GM23248 (cell line): ENCODE measurements around the gene OMA1. TPM values are rescaled to one million over a fixed set of nuclear protein-coding genes. Genes with fewer than 3 reads are reported as not detected.
"Not testable (repeated sequence)": the region's sequence is repeated elsewhere in the genome, so short reads cannot be mapped to it uniquely, and the experiment has no call there.

Source experiments
- DNase-seq: peaks from one replicate; pipeline ENCODE4 v3.0.0-alpha.2; 2015
- H2AFZ ChIP-seq: fragments of 200-600 bp; sonication (generic); 2 replicates; pipeline ENCODE4 v1.6.1; 2016; ENCODE audit warnings: antibody characterized with exemption
- H3F3A ChIP-seq: fragments of 200-600 bp; sonication (generic); 2 replicates; pipeline ENCODE4 v1.6.1; 2016; ENCODE audit warnings: mild to moderate bottlenecking, antibody characterized with exemption, mixed run types; ENCODE audit not compliant: insufficient read depth
- H3K27ac ChIP-seq: fragments of 200-600 bp; sonication (generic); 2 replicates; pipeline ENCODE4 v1.5.1; 2016; ENCODE audit warnings: mild to moderate bottlenecking
- H3K27me3 ChIP-seq: fragments of 200-600 bp; sonication (generic); replicated peaks from 2 replicates; pipeline ENCODE4 v1.6.1; 2016; ENCODE audit warnings: mild to moderate bottlenecking; ENCODE audit not compliant: insufficient read depth
- H3K36me3 ChIP-seq: fragments of 200-600 bp; sonication (generic); 2 replicates; pipeline ENCODE4 v1.6.1; 2016; ENCODE audit warnings: low read depth, mild to moderate bottlenecking
- H3K4me1 ChIP-seq: fragments of 200-600 bp; sonication (generic); 2 replicates; pipeline ENCODE4 v1.6.1; 2016; ENCODE audit warnings: mild to moderate bottlenecking; ENCODE audit not compliant: insufficient read depth
- H3K4me2 ChIP-seq: fragments of 200-600 bp; sonication (generic); one replicate; pipeline ENCODE4 v1.6.1; 2016; ENCODE audit warnings: mild to moderate bottlenecking; ENCODE audit not compliant: unreplicated experiment
- H3K4me3 ChIP-seq: fragments of 200-600 bp; sonication (generic); 2 replicates; pipeline ENCODE4 v1.5.1; 2016; ENCODE audit warnings: mild to moderate bottlenecking
- H3K79me2 ChIP-seq: fragments of 200-600 bp; sonication (generic); 2 replicates; pipeline ENCODE4 v1.6.1; 2016; ENCODE audit warnings: mild to moderate bottlenecking; ENCODE audit not compliant: insufficient read depth
- H3K9ac ChIP-seq: fragments of 200-600 bp; sonication (generic); 2 replicates; pipeline ENCODE4 v1.6.1; 2016; ENCODE audit warnings: mild to moderate bottlenecking
- H3K9me2 ChIP-seq: fragments of 200-600 bp; sonication (generic); 2 replicates; pipeline ENCODE4 v1.6.1; 2016; ENCODE audit warnings: mixed run types, mild to moderate bottlenecking, moderate library complexity; ENCODE audit not compliant: insufficient read depth
- H3K9me3 ChIP-seq: fragments of 200-600 bp; sonication (generic); one replicate; pipeline ENCODE4 v1.6.1; 2017; ENCODE audit warnings: low read depth
- H4K20me1 ChIP-seq: fragments of 200-600 bp; sonication (generic); 2 replicates; pipeline ENCODE4 v1.6.0; 2016; ENCODE audit not compliant: insufficient read depth
- EZH2 ChIP-seq: fragments of 200-600 bp; sonication (generic); IDR thresholded peaks from 2 replicates; pipeline ENCODE4 v1.6.1; 2018; ENCODE audit warnings: antibody characterized with exemption, mild to moderate bottlenecking; ENCODE audit not compliant: insufficient read depth, poor library complexity, severe bottlenecking
- EZH2phosphoT487 ChIP-seq: fragments of 200-600 bp; sonication (generic); IDR thresholded peaks from 2 replicates; pipeline ENCODE4 v1.6.1; 2018; ENCODE audit warnings: antibody characterized with exemption, moderate library complexity, mild to moderate bottlenecking, low read depth; ENCODE audit not compliant: insufficient read depth
- WGBS, 2 experiments: methylation state at CpG; one replicate each; pipeline ENCODE4 v1.1.6; 2015 to 2017; ENCODE audit warnings: low lambda C conversion rate in 2 of 2, low coverage in 1 of 2; ENCODE audit errors: missing lambda C conversion rate in 2 of 2; 5-methylcytosine and 5-hydroxymethylcytosine counted together
- in situ Hi-C: fragments of 300-500 bp; cut with MboI; formaldehyde crosslinking; loops from 2 replicates; pipeline ENCODE4 v1.15.0; 2020
- polyA plus RNA-seq: library from polyadenylated mRNA; unstranded; fragments of >200 nt; fragmentation: Nextera tagmentation; extraction: Ambion mirVana; gene quantifications from 2 replicates; pipeline ENCODE4 v1.2.1, GENCODE V29; 2016
- total RNA-seq: library from RNA; depleted of rRNA; stranded (reverse); fragments of >200 nt; shearing (Covaris generic); gene quantifications from 2 replicates; pipeline ENCODE4 v1.2.3, GENCODE V29; 2014

OMA1 gene
- total and polyA plus RNA-seq, 2 experiments from 2014 or later, result 13.2 to 14.0 TPM

DNA sequence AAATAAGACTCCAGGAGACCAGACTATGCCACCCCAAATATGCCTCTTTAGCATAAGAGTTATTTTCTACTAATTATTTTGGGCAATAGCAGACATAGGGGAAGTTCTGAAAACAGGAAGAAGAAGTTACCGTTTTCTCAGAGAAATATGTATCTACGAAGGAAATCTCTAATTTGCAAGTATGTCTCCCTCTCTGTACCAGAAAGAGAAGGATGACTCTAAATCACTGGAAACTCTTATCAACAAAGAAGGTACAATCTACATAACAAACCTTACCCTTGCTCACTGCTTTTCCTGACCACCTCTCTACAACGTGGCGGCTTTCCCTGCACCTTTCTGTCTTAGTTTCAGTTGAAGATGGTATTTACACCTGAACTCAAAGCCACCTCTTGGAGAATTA lies 49.0 kb downstream of the OMA1 start:
- Histone ChIP-seq H3K27ac (no peak overlapping the region), H3K79me2 (no peaks in the 10 kb centered on the region), H3K27me3 (no peaks in the 10 kb centered on the region), H3K4me1 (no peaks in the 10 kb centered on the region), H3K36me3 (no peaks in the 10 kb centered on the region), H3K9ac (no peak overlapping the region), H3K9me2 (no peaks in the 10 kb centered on the region), H3K4me3 (no peak overlapping the region), H4K20me1 (no peaks in the 10 kb centered on the region), H2AFZ (no peak overlapping the region), H3K9me3 (no peaks in the 10 kb centered on the region), H3F3A (no peaks in the 10 kb centered on the region), H3K4me2 (no peak overlapping the region)
- DNase-seq, result no peak
- WGBS, 2 experiments, result 75 to 77% methylated on average over 4 of the region's 4 CpGs
- in situ Hi-C loops, result no loop called here
- no peak for TF ChIP-seq EZH2phosphoT487
- no peak for TF ChIP-seq EZH2

DNA sequence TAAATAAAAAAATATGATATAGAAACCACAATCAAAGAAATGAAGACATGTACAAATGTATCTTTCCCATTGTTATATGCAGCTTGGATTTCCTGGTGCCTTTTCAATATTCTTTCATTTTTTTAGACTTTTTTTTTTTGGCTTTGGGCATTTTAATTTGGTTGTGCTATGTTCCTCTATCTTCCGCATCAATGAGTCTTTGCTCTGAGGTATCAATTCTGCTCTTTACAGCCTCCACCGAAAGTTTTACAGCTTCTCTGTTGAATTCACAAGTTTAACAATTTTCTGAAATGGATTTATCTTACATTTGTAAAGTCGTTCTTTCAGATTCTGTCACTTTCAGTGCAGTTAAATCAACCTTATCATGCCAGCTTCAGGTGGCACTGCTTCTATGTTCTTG lies 50.5 kb downstream of the OMA1 start:
- TF ChIP-seq EZH2phosphoT487 (no peak), EZH2 (no peak)
- Histone ChIP-seq H3K4me2 (no peak overlapping the region), H3K9ac (no peak overlapping the region), H3K9me2 (no peaks in the 10 kb centered on the region), H3K9me3 (no peaks in the 10 kb centered on the region), H3K79me2 (no peaks in the 10 kb centered on the region), H3K4me1 (no peaks in the 10 kb centered on the region), H3K36me3 (no peaks in the 10 kb centered on the region), H3K27me3 (no peaks in the 10 kb centered on the region), H3K4me3 (no peak overlapping the region), H3K27ac (no peak overlapping the region), H3F3A (no peaks in the 10 kb centered on the region), H2AFZ (no peak overlapping the region), H4K20me1 (no peaks in the 10 kb centered on the region)
- no peak for DNase-seq
- WGBS, 2 experiments, result 89 to 91% methylated on average over 3 of the region's 3 CpGs
- in situ Hi-C loops, result no loop called here

DNA sequence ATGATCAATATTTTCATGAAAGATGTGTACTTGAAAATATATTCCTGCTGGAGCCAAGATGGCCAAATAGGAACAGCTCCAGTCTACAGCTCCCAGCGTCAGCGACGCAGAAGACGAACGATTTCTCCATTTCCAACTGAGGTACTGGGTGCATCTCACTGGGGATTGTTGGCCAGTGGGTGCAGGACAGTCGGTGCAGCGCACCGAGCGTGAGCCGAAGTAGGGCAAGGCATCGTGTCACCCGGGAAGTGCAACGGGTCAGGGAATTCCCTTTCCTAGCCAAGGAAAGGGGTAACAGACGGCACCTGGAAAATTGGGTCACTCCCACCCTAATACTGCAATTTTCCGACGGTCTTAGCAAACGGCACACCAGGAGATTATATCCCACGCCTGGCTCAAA lies 57.6 kb downstream of the OMA1 start:
- H3K9me2 ChIP-seq, H3K4me1 ChIP-seq, H3K9me3 ChIP-seq, in situ Hi-C loops, H3K9ac ChIP-seq, DNase-seq, H3F3A ChIP-seq, H3K36me3 ChIP-seq, H3K79me2 ChIP-seq, H3K4me3 ChIP-seq, H3K4me2 ChIP-seq, H3K27ac ChIP-seq, H4K20me1 ChIP-seq, H3K27me3 ChIP-seq, H2AFZ ChIP-seq: not testable (repeated sequence)
- WGBS, 2 experiments, result 93 to 96% methylated on average over 18 of the region's 18 CpGs

DNA sequence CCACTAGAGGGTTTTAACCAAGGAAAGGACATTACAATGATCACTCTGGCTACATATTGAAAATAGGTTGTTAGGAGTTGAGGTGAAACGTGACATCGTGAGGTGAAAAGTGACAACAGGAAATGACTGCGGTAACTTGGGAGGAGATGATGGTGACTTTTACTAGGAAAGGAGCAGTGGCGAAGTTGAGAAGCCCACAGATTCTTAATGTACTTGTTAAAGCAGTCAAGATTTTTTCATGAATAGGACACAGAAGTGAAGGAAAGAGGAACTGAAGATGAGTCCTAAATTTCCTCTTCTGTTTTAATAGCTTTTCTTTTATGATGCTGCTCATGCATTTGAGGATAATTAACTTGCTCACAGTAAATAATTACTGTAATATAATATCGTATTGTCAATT lies 59.5 kb downstream of the OMA1 start:
- Histone ChIP-seq H3F3A (no peaks in the 10 kb centered on the region), H3K9me3 (no peaks in the 10 kb centered on the region), H3K9ac (no peak overlapping the region), H3K27me3 (no peaks in the 10 kb centered on the region), H3K36me3 (no peaks in the 10 kb centered on the region), H2AFZ (no peak overlapping the region), H3K27ac (no peak overlapping the region), H3K79me2 (no peaks in the 10 kb centered on the region), H3K4me1 (no peaks in the 10 kb centered on the region), H3K4me3 (no peak overlapping the region), H4K20me1 (no peaks in the 10 kb centered on the region), H3K9me2 (no peaks in the 10 kb centered on the region), H3K4me2 (no peak overlapping the region)
- 95 to 97% methylated on average over 5 of the region's 5 CpGs for WGBS, 2 experiments
- DNase-seq, result no peak
- in situ Hi-C loops, result no loop called here
- no peak for TF ChIP-seq EZH2phosphoT487
- no peak for TF ChIP-seq EZH2

DNA sequence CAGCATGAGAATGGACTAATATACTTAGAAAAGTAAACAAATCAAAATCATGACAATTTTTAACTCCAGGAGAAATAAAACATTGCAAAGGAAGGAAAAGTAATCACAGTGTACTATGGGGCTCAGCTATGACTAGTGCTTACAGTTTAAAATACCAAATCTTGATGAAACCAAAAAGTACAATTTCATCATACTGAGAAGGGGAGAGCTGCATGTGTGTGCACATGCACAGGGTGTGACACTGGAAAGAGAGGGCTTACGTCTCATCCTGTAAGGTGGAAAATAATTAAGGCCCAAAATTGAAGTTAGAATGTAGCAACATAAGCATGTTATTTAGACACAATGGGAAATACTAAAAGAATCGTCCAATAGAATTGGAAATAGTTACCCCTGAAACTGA lies 64.6 kb downstream of the OMA1 start:
- Histone ChIP-seq H3K4me1 (no peaks in the 10 kb centered on the region), H3K4me3 (no peak overlapping the region), H4K20me1 (no peaks in the 10 kb centered on the region), H3K27ac (no peak overlapping the region), H3K9ac (no peak overlapping the region), H3K27me3 (no peaks in the 10 kb centered on the region), H3K79me2 (no peaks in the 10 kb centered on the region), H2AFZ (no peak overlapping the region), H3K36me3 (no peaks in the 10 kb centered on the region), H3K9me3 (no peaks in the 10 kb centered on the region), H3K9me2 (no peaks in the 10 kb centered on the region), H3K4me2 (no peak overlapping the region), H3F3A (no peaks in the 10 kb centered on the region)
- no peak for DNase-seq
- in situ Hi-C loops, result no loop called here
- 89 to 90% methylated on average over 2 of the region's 2 CpGs for WGBS, 2 experiments
- TF ChIP-seq EZH2 (no peak), EZH2phosphoT487 (no peak)
